Fibroblast of skin of scalp (primary cell): ENCODE data around the gene OS9.

Experiments
- DNase-seq: peaks from one replicate; pipeline ENCODE4 v3.0.0-alpha.2; 2013

The OS9 gene

GRCh38 chr12:57754411-57755193 is 60.7 kb downstream of the OS9 start, which contains the start of gene MARCHF9:
Gene MARCHF9 (plus strand): TSS chr12:57755103. CDS start chr12:57755529, 426 bp downstream.
- no peak for DNase-seq

GRCh38 chr12:57755194-57755453 is 61.2 kb downstream of the OS9 start:
- DNase-seq: no peak

DNA sequence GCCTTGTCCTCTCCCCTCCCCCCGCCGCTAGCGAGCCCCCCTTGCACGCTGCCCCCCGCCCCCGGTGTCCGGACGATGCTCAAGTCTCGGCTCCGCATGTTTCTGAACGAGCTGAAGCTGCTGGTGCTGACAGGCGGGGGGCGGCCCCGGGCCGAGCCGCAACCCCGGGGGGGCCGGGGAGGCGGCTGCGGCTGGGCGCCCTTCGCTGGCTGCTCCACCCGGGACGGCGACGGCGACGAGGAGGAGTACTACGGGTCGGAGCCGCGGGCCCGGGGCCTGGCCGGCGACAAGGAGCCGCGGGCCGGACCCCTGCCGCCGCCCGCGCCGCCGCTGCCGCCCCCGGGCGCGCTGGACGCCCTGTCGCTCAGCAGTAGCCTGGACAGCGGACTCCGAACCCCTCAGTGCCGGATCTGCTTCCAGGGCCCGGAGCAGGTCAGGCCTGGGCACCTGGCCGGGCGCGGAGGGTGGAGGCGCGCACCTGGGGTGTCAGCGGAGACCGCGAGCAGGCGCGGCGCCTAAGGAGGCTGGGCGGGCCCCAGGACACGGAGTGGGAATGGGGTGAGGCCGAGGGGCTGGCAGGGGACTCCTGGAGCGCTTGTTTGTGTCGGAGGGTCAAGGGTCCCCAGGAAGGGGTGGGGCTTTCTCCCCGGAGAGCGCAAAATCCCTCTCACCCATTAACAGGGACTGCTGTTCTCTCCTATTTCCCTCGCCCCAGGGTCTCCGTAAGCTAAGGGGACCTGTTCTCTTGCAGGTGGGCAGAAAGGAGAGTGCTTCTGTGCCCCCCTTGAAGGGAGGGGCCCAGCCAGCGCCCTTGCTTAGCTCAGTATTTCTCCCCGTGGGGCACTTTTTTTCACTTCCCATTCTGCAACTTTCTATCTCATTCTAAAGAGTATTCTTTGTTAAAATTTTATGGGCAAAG is 61.8 kb downstream of the OS9 start:
- no peak for DNase-seq

- DNase-seq: no peak
Measured at GRCh38 chr12:57756406-57757341, 62.7 kb downstream of the OS9 start.

DNA sequence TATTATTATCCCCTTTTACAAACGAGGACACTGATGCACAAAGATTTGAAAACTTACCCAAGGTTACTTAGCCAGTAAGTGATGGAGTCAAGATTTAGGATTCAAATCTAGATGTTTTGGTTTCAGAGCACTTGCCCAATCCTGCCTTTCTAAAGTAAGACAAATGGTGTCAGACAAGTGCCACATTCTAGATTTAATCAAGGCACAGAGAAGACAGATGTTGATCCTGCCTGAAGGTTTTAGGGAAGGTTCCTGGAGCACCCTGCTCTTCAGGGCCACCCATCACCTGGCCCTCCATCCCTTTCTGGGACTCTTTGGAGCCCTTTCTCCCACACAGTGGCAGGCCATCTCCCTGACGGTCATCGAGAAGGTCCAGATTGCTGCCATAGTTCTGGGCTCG is 63.8 kb downstream of the OS9 start:
- no peak for DNase-seq

GRCh38 chr12:57758552-57759359 is 64.8 kb downstream of the OS9 start:
- no peak for DNase-seq

GRCh38 chr12:57759360-57759980 is 65.5 kb downstream of the OS9 start:
- DNase-seq: no peak

DNA sequence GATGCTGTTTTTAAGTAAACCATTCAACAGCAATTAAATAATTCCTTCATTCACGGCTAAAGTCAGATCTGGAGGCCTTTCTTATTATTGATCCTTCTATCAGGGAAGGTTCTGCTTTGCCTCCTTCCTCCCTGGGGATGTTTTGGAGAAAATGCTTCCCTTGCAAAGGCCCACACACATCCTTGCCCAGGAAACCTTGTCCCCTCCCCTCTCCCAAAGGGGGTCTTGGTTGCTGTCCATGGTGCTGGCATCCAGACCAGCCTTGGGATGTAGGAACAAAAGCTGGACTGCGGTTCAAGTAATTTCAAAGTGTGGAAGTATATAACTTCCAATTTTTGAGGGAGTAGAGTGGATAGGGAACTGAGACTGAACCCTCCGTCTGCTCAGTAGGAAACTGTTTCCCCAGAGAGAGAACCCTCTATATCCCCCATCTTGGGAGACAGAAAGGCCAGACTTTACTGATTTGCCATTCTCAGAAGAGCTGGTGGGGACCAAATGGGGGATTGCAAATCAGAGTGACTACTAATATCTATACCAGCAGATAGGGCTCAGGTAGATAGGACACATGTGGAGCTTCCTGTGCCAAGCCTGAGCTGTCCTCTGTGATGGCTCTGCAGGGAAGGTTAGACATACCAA is 66.5 kb downstream of the OS9 start:
- DNase-seq: no peak

DNA sequence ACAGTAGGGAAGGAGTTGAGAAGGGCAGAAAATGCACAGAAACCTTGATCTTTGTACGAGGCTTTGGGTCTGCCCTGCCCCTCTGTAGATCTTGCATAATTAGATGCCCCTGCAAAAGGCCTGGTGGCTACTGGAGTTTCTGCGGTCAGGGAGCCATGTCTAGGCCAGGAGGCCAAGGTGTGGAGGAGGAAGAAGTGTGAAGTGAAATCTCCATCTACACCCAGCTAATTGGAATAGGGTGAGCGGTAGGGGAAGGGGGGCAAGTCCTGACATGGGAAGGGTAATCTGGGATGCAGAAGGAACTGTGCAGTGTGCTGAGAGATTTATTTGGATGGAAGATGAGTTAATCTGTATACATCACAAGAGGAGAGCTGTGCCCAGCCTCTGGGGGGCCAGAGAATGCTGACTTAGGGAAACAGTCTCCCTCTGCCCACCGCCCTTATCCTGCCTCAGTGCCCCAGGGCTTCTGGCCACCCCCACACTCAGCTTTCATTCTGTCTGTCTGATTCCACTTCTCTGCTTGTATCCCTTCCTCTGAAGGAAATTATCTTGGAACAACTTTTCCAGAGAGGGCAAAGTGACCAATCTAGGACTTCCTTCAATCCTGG is 67.6 kb downstream of the OS9 start:
- no peak for DNase-seq

- DNase-seq: no peak
Measured at GRCh38 chr12:57762463-57762862, 68.5 kb downstream of the OS9 start.

DNA sequence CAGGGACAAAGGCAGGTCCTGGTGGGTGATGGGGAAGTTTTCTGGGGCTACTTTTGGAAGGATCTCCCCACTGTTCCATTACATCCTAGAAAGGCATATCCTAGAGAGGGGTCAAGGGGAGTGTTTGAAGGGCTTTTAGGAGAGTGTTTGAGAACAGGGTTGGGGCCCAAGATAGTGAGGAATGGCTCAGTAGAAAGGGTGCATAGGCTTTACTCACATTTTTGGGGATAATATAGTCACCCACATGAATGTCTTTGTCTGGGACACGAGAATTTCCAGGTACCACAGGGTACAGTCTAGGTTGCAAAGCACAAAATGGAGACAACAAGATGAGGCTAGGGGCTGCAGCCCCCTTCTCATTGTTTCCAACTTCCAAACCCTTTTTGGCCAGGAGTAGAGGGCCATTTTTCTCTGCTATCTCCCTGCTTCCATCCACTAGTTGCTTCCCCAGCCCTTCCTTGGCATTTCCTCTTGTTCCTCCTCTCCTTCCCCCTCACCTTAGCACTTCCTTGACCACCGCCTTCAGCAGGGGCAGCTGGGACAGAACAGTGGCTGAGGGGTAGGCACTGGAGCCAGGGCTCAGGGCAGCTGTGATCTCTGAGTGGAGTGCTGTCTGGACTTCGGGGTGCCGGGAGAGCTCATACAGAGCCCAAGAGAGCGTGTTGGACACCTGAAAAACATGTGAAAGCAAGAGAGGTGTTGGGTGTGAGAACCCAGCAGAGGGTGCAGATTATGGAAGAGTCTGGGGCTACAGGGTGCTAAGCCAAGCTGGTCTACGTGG is 70.1 kb downstream of the OS9 start:
- no peak for DNase-seq

GRCh38 chr12:57764662-57765002 is 70.7 kb downstream of the OS9 start:
- DNase-seq: no peak

DNA sequence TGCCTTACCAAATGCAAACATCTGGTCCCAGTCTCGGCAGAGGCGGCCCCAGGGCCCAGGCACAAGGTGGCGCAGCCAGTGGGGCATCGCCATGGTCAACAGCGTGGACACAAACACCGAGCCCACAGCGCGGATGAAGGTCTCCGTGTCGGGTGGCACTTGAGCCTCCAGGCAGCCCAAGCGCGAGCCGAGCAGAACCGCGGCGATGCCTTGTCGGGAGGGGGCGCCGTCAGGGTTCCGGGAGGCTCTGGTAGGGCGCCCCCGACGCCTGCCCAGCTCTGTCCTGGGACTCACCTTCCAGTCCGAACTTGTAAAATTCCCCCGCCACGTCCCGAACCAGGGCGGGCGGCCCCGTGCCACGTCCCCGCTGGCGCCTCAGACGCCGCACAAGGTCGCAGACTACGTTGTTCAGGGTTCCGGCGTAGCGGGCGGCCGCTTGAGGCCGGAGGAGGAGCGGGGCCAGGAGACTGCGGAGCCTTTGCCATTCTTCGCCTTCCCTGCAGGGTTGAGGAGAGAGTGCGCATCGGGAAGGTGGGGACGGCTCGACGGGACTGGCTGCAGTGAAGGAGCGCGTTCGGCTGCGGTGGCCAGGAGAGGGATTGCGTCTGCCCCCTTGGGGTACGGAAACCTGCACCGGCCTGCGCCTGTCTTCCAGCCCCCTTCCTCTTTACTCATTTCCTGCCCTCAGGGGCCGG is 71.2 kb downstream of the OS9 start:
- DNase-seq: no peak

DNA sequence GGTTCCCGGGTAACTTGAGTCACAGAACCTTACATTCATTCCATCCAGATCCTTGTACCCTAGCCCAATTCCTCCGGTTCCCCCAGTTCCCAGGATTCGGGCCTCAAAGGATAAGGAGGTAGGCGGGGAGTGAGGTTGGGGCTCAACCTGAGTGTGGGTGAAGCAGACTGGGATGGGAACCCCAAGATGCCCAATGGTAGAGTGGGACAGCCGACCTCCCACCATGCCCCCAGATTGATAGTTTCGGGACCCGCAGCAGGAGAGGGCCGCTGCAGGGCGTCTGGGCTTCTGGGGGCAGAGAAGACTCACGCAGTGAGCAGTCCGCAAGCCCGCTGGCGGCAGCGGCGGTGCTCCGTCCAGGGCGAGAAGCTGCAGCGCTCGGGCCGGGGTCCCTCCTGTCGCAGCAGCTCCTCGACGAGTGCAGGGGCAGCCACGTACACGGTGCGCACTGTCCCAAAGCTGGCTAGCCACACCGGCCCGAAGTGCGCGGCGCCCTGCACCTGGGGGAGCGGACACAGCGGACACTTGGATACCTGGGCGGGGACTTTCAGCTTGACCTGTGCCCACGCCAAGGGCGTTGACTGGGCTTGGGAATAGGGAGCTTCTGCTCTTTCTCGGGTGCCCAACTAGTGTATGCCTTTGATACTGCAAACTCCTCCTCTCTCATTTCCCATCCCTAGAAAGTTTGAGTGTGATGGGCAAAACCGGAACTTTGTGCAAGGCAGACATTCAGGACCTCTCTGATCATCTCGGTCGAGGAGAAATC is 71.9 kb downstream of the OS9 start:
- DNase-seq: no peak

GRCh38 chr12:57766464-57767304 is 72.8 kb downstream of the OS9 start, which contains the start of gene CYP27B1:
Gene CYP27B1 (minus strand): TSS chr12:57767078. CDS start chr12:57767041, 37 bp downstream.
- DNase-seq: no peak

DNA sequence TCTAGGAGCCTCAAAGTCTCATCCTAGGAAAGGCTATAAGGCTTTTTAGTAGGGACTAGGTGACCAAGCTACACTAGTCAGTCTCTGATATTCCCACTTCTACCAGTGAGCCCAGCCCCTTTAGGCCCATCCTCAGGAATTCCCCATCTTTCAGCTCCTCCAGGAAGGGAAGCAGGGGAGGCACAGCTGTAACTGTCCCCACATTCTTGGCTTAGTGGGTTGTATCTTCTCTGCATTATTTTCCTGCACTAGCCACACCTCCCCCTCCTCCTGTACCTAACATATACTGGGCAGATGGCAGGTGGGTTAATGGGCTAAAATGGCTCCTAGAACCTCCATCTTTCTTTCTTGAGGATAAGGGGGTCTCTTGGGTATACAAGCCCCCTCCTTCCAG is 73.4 kb downstream of the OS9 start:
- no peak for DNase-seq

GRCh38 chr12:57767876-57768275 is 73.9 kb downstream of the OS9 start:
- no peak for DNase-seq
